ENCODE results near the gene SPEF1. TPM values are rescaled to one million over a fixed set of nuclear protein-coding genes. Genes with fewer than 3 reads are reported as not detected.

Gene SPEF1
- total and polyA plus RNA-seq, 8 donors = 0.20 to 1.7 (median 0.53) TPM

DNA sequence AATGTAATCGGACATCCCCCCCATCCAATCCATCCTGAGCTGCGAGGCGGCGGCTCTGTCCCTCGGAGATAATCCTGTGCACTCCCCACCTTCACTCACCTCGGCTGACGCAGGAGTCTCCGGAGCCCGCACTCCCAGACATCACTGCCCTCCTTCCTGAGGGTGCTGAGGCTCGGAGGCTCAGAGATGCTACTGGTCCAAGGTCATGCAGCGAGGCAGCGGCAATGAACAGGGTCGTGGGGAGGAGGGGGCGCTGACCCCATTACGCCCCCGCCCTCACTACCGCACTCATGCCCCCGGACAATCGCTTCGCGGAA is 14.2 kb downstream of the SPEF1 start:
- TF ChIP-seq, protein P1, sequence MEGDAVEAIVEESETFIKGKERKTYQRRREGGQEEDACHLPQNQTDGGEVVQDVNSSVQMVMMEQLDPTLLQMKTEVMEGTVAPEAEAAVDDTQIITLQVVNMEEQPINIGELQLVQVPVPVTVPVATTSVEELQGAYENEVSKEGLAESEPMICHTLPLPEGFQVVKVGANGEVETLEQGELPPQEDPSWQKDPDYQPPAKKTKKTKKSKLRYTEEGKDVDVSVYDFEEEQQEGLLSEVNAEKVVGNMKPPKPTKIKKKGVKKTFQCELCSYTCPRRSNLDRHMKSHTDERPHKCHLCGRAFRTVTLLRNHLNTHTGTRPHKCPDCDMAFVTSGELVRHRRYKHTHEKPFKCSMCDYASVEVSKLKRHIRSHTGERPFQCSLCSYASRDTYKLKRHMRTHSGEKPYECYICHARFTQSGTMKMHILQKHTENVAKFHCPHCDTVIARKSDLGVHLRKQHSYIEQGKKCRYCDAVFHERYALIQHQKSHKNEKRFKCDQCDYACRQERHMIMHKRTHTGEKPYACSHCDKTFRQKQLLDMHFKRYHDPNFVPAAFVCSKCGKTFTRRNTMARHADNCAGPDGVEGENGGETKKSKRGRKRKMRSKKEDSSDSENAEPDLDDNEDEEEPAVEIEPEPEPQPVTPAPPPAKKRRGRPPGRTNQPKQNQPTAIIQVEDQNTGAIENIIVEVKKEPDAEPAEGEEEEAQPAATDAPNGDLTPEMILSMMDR (IDR thresholded peaks at IDR 0.05) = no peak
- 5 to 6% methylated on average over 17 to 21 of the region's 21 CpGs for WGBS, 2 donors
- H3K4me1 ChIP-seq = peaks cover 0 to 10% (median 8%) of the 10 kb centered on the region in 3 donors
- no peaks in the 10 kb centered on the region for H3K36me3 ChIP-seq
- ATAC-seq (no peak), FAIRE-seq (no peak), DNase-seq (peak in 1 of 6 donors; percentile 75)
- no peaks in the 10 kb centered on the region for H3K9me3 ChIP-seq
- no peaks in the 10 kb centered on the region for H3K27me3 ChIP-seq
- no peak overlapping the region for H3K27ac ChIP-seq
- peak overlapping the region; percentile 48 to 77 (median 59) for H3K4me3 ChIP-seq
- intact Hi-C loops (cut with DNase I) = no loop called here

DNA sequence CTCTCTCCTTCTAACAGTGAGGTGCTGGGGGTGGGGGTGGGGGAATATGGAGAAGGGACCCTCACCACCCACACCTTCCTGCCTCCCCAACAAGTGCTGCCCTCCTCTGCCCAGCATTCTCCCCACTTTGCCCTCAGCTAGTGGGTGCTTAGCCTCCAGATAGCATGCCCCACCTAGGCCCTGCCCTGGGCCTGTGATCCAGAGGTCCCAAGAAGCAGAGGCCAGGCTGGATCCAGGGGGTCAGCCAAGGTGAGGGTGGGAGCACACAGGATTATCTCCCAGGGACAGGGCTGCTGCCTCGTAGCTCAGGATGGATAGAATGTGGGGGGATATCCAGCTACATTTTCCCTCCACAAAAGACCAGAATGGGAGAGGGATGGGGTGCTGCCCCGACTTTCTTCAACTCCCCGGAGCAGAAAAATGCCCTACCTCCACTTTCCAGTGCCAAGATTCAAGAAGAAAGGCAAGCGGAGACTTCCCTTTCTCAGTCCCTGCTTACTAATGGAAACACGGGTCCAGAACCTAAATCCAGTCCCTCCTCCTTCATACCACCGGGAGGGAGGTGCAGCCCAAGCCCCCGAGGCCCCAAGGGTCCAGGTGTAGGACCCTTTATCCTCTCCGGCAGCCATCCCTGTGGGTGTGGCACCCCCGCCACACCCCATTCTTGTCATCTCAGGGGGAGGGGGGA is 14.7 kb downstream of the SPEF1 start:
- DNase-seq = peak in 1 of 6 donors; percentile 58
- peaks cover 0 to 10% (median 8%) of the 10 kb centered on the region in 3 donors for H3K4me1 ChIP-seq
- no peak for FAIRE-seq
- H3K27ac ChIP-seq = no peak overlapping the region
- H3K4me3 ChIP-seq = peak overlapping the region in 3 of 4 donors; percentile 59 to 77 (median 59)
- intact Hi-C loops (cut with DNase I) = no loop called here
- 46 to 47% methylated on average over 9 of the region's 9 CpGs for WGBS, 2 donors
- ATAC-seq = no peak
- TF ChIP-seq, protein P1 (IDR thresholded peaks at IDR 0.05) = no peak
- H3K9me3 ChIP-seq = no peaks in the 10 kb centered on the region
- no peaks in the 10 kb centered on the region for H3K36me3 ChIP-seq
- H3K27me3 ChIP-seq = no peaks in the 10 kb centered on the region

DNA sequence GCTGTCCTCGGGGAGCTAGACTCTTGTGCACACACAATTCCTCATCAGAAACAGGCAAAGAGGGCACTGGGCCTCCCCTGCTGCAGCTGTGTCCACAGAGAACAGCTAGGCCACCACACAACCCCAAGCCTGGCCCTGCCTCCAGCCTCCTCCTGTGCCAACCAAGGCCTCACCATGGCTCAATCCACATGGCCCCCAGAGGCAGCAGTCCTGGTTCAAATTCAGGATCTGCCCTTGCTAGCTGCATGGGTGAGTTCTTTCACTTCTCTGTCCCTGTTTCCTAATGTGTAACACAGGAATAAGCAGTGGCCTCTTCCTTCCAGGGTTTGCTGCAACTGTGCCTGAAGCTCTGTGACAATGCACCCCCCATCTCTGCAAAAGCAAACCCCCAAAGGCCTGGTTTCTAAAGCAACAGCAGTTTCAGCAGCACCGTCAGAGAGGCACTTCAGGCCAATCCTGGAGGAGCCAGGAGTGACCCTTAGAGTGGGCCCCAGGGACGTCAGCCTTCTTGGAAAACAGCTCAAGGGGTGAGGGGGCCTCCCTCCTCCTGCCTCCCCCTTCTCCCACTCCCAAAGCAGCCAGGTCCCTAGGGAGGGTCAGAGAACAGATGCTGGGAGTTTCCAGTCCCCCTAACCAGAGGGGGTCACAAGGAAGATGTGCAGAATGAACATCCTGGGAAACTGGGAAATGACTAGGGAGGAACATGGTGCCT is 15.9 kb downstream of the SPEF1 start:
- FAIRE-seq = no peak
- Histone ChIP-seq H3K27ac (no peak overlapping the region), H3K36me3 (no peaks in the 10 kb centered on the region), H3K9me3 (no peaks in the 10 kb centered on the region), H3K4me1 (peaks cover 0 to 10% (median 8%) of the 10 kb centered on the region in 3 donors), H3K27me3 (no peaks in the 10 kb centered on the region), H3K4me3 (no peak overlapping the region)
- intact Hi-C loops (cut with DNase I) = no loop called here
- ATAC-seq = no peak
- DNase-seq = peak in 1 of 6 donors; percentile 35
- TF ChIP-seq, protein P1 (IDR thresholded peaks at IDR 0.05) = no peak
- WGBS, 2 donors = 75 to 85% methylated on average over 3 of the region's 3 CpGs

DNA sequence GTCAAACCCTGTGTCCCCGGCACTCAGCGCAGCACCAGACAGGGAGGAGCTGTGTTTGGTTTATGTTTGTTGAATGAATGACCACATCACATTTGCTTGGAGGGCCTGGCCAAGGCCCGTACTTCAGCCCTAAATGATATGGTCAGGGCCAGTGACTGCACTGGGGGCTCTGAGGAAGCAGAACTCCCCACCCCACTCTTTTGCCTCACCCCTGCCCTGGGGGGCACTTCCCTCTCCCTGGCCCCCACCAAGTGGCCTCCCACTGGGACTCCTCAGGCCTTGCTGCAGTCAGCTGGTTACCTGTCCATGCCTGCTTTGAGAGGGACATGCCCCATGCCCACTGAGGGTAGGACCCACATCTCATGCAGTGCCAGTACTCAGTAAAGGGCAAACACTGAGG is 16.6 kb downstream of the SPEF1 start:
- intact Hi-C loops (cut with DNase I) = no loop called here
- TF ChIP-seq, protein P1 (IDR thresholded peaks at IDR 0.05) = no peak
- WGBS, 2 donors = 90 to 96% methylated on average over 3 of the region's 3 CpGs

More for the DNA sequence above, 16.6 kb downstream of the SPEF1 start:
- Histone ChIP-seq H3K9me3 (no peaks in the 10 kb centered on the region), H3K4me3 (no peak overlapping the region), H3K27ac (no peak overlapping the region), H3K27me3 (no peaks in the 10 kb centered on the region), H3K36me3 (no peaks in the 10 kb centered on the region), H3K4me1 (peaks cover 0 to 10% (median 8%) of the 10 kb centered on the region in 3 donors)
- peak in 1 of 6 donors; percentile 46 for DNase-seq
- no peak for FAIRE-seq
- no peak for ATAC-seq
